ENCODE data around the gene DYNC1LI2. TPM values are rescaled to one million over a fixed set of nuclear protein-coding genes. Genes with fewer than 3 reads are reported as not detected.

DYNC1LI2 gene
- total and polyA plus RNA-seq, 2 donors (not counting 1 experiment from before 2014, with no cell fraction given), result 33.9 to 109 TPM

GRCh38 chr16:66786551-66786950 is 35.1 kb upstream of the DYNC1LI2 start:
- intact Hi-C loops (cut with micrococcal nuclease), result no loop called here
- CTCF ChIA-PET, result no interaction called here
- H4K20me1 ChIP-seq (ENCODE audit: control insufficient read depth, insufficient read depth, low read length, poor library complexity, severe bottlenecking), result no peaks in the 10 kb centered on the region
- H3K79me2 ChIP-seq (ENCODE audit: control insufficient read depth, insufficient read depth, low read length), result no peaks in the 10 kb centered on the region
- Mint-ChIP-seq H3K27me3 (peaks cover 3% of the 10 kb centered on the region), H3K4me1 (no peaks in the 10 kb centered on the region), H3K9me3 (ENCODE audit: insufficient read depth) (no peaks in the 10 kb centered on the region), H3K4me3 (no peak overlapping the region), H3K27ac (no peak overlapping the region)
- no peak overlapping the region for H3K27ac ChIP-seq (ENCODE audit: low read length in 2 of 2)
- TF ChIP-seq EZH2 (IDR thresholded peaks at IDR 0.05; ENCODE audit: borderline replicate concordance, insufficient read depth, low read depth, low read length, poor library complexity, severe bottlenecking) (no peak), CTCF (IDR thresholded peaks at IDR 0.05) (no peak)
- no peak overlapping the region for H3K4me2 ChIP-seq (replicated peaks; ENCODE audit: low read depth, low read length, poor library complexity, severe bottlenecking)
- DNase-seq (no peak), ATAC-seq (ENCODE audit: low read depth) (no peak)
- POLR2A ChIA-PET, result no interaction called here
- H3K4me3 ChIP-seq (ENCODE audit: control extremely low read depth in 1 of 5, extremely low read depth in 1 of 5, insufficient read depth in 1 of 5, low read depth in 2 of 5, low read length in 4 of 5), result no peak overlapping the region
- no peak overlapping the region for H3K9ac ChIP-seq (ENCODE audit: low read length)
- H3K27me3 ChIP-seq (replicated peaks in 1 of 4; ENCODE audit: control extremely low read depth in 1 of 4, control insufficient read depth in 3 of 4, insufficient read depth in 4 of 4, low read length in 3 of 4), result no peaks in the 10 kb centered on the region
- no peaks in the 10 kb centered on the region for H3K9me3 ChIP-seq (ENCODE audit: control extremely low read depth in 1 of 3, control insufficient read depth in 2 of 3, insufficient read depth in 1 of 3, low read length in 2 of 3)
- no peaks in the 10 kb centered on the region for H3K4me1 ChIP-seq (ENCODE audit: control insufficient read depth in 2 of 2, insufficient read depth in 2 of 2, low read length in 2 of 2)
- no peaks in the 10 kb centered on the region for H3K36me3 ChIP-seq (replicated peaks in 1 of 2; ENCODE audit: control extremely low read depth in 1 of 2, control insufficient read depth in 1 of 2, extremely low read depth in 1 of 2, insufficient read depth in 2 of 2, low read length in 1 of 2)
- WGBS (ENCODE audit: insufficient coverage), result 95% methylated on average over 2 of the region's 3 CpGs
- no peak overlapping the region for H2AFZ ChIP-seq (ENCODE audit: insufficient read depth, low read depth, low read length, poor library complexity, severe bottlenecking)

GRCh38 chr16:66776457-66776856 is 25.0 kb upstream of the DYNC1LI2 start:
- ATAC-seq (ENCODE audit: low read depth) (no peak), DNase-seq (no peak)
- no peak overlapping the region for H3K9ac ChIP-seq (ENCODE audit: low read length)
- no peak overlapping the region for H2AFZ ChIP-seq (ENCODE audit: insufficient read depth, low read depth, low read length, poor library complexity, severe bottlenecking)
- H4K20me1 ChIP-seq (ENCODE audit: control insufficient read depth, insufficient read depth, low read length, poor library complexity, severe bottlenecking), result no peaks in the 10 kb centered on the region
- no peak overlapping the region for H3K4me3 ChIP-seq (ENCODE audit: control extremely low read depth in 1 of 5, extremely low read depth in 1 of 5, insufficient read depth in 1 of 5, low read depth in 2 of 5, low read length in 4 of 5)
- Mint-ChIP-seq H3K9me3 (ENCODE audit: insufficient read depth) (peaks cover 2% of the 10 kb centered on the region), H3K27me3 (no peaks in the 10 kb centered on the region), H3K27ac (no peak overlapping the region), H3K4me1 (no peaks in the 10 kb centered on the region), H3K4me3 (no peak overlapping the region)
- no peaks in the 10 kb centered on the region for H3K4me1 ChIP-seq (ENCODE audit: control insufficient read depth in 2 of 2, insufficient read depth in 2 of 2, low read length in 2 of 2)
- H3K27ac ChIP-seq (ENCODE audit: low read length in 2 of 2), result no peak overlapping the region
- H3K36me3 ChIP-seq (replicated peaks in 1 of 2; ENCODE audit: control extremely low read depth in 1 of 2, control insufficient read depth in 1 of 2, extremely low read depth in 1 of 2, insufficient read depth in 2 of 2, low read length in 1 of 2), result no peaks in the 10 kb centered on the region
- CTCF ChIA-PET, result interaction anchor here (0.7 kb wide), 1 partner anchor 91 kb away, joined by 3 read pairs; no protein-coding TSS in a partner anchor
- intact Hi-C loops (cut with micrococcal nuclease), result no loop called here
- H3K79me2 ChIP-seq (ENCODE audit: control insufficient read depth, insufficient read depth, low read length), result no peaks in the 10 kb centered on the region
- no peak for TF ChIP-seq EZH2 (IDR thresholded peaks at IDR 0.05; ENCODE audit: borderline replicate concordance, insufficient read depth, low read depth, low read length, poor library complexity, severe bottlenecking)
- peak; percentile 16 for TF ChIP-seq CTCF (IDR thresholded peaks at IDR 0.05)
- no peaks in the 10 kb centered on the region for H3K27me3 ChIP-seq (replicated peaks in 1 of 4; ENCODE audit: control extremely low read depth in 1 of 4, control insufficient read depth in 3 of 4, insufficient read depth in 4 of 4, low read length in 3 of 4)
- no peak overlapping the region for H3K4me2 ChIP-seq (replicated peaks; ENCODE audit: low read depth, low read length, poor library complexity, severe bottlenecking)
- POLR2A ChIA-PET, result no interaction called here
- H3K9me3 ChIP-seq (ENCODE audit: control extremely low read depth in 1 of 3, control insufficient read depth in 2 of 3, insufficient read depth in 1 of 3, low read length in 2 of 3), result no peaks in the 10 kb centered on the region
